H1 (cell line): Measurements from ENCODE around the gene PDZD2. TPM values are rescaled to one million over a fixed set of nuclear protein-coding genes. Genes with fewer than 3 reads are reported as not detected.

ENCODE experiments used
- CTCF ChIA-PET: fragments of 300-600 bp; sonication (Branson Sonifier 250); formaldehyde crosslinking; loops from one replicate; lab custom pipeline; 2021; ENCODE audit not compliant: partially characterized antibody; lab: Charles Lee
- POLR2A ChIA-PET: fragments of 300-600 bp; sonication (Branson Sonifier 250); formaldehyde crosslinking; loops from one replicate; lab custom pipeline; 2021; ENCODE audit warnings: inconsistent platforms; ENCODE audit not compliant: partially characterized antibody; lab: Charles Lee
- DNase-seq, 2 experiments: peaks; one replicate each; pipeline versions ENCODE4 v3.0.0 to v3.0.0-alpha.2; 2010 to 2022; ENCODE audit warnings: low spot score in 2 of 2, low read depth in 1 of 2, mixed read lengths in 1 of 2
- FAIRE-seq: peaks from 2 replicates; lab custom pipeline; 2011; peaks lifted over from hg19 to GRCh38; lab: Jason Lieb, UNC
- H2AFZ ChIP-seq: 2 replicates; pipeline ENCODE4 v1.8.1; 2012; ENCODE audit warnings: low read length, inconsistent platforms
- H2AK5ac ChIP-seq: 2 replicates; pipeline ENCODE4 v1.6.1; 2013; ENCODE audit warnings: low read depth, low read length
- H2BK120ac ChIP-seq: replicated peaks from 2 replicates; pipeline ENCODE3; 2013; ENCODE audit warnings: low read depth, low read length, inconsistent platforms
- H2BK12ac ChIP-seq: 2 replicates; pipeline ENCODE4 v1.6.1; 2013; ENCODE audit warnings: low read depth, low read length
- H2BK15ac ChIP-seq: 2 replicates; pipeline ENCODE4 v1.6.1; 2013; ENCODE audit warnings: low read length
- H2BK20ac ChIP-seq: 2 replicates; pipeline ENCODE4 v1.6.1; 2013; ENCODE audit warnings: low read length
- H2BK5ac ChIP-seq: 2 replicates; pipeline ENCODE4 v1.6.1; 2013; ENCODE audit warnings: low read depth, low read length
- H3K14ac ChIP-seq: 2 replicates; pipeline ENCODE4 v1.6.1; 2013; ENCODE audit warnings: inconsistent platforms; ENCODE audit not compliant: insufficient read length
- H3K18ac ChIP-seq: 2 replicates; pipeline ENCODE4 v1.6.1; 2013; ENCODE audit warnings: low read length; ENCODE audit errors: extremely low read depth
- H3K23ac ChIP-seq: 2 replicates; pipeline ENCODE4 v1.6.1; 2013; ENCODE audit warnings: inconsistent platforms; ENCODE audit not compliant: insufficient read length
- H3K23me2 ChIP-seq: 2 replicates; pipeline ENCODE4 v1.6.1; 2013; ENCODE audit warnings: low read depth, low read length
- H3K27ac ChIP-seq: 2 replicates; pipeline ENCODE4 v1.6.1; 2011; ENCODE audit warnings: low read depth, low read length, inconsistent platforms
- H3K27me3 ChIP-seq, 4 experiments: replicated peaks in 1 of 4; 1 replicate in 1 of 4; 2 replicates in 3 of 4; pipeline versions ENCODE4 v1.6.1 to v1.8.1; 2011 to 2013; ENCODE audit warnings: low read length in 3 of 4, mild to moderate bottlenecking in 3 of 4, inconsistent platforms in 2 of 4, mixed read lengths in 2 of 4, moderate library complexity in 1 of 4; ENCODE audit not compliant: control insufficient read depth in 3 of 4, insufficient read depth in 3 of 4; ENCODE audit errors: extremely low read depth in 1 of 4
- H3K36me3 ChIP-seq, 4 experiments: 2 replicates each; pipeline versions ENCODE4 v1.6.1 to v1.8.1; 2011 to 2013; ENCODE audit warnings: mild to moderate bottlenecking in 4 of 4, low read length in 3 of 4, moderate library complexity in 2 of 4, control low read depth in 1 of 4, inconsistent platforms in 1 of 4; ENCODE audit not compliant: insufficient read depth in 4 of 4, control insufficient read depth in 2 of 4
- H3K4ac ChIP-seq: replicated peaks from 2 replicates; pipeline ENCODE3; 2013; ENCODE audit warnings: low read length, low read depth, mixed read lengths, inconsistent platforms; ENCODE audit not compliant: insufficient read length
- H3K4me1 ChIP-seq, 4 experiments: replicated peaks in 1 of 4; 1 replicate in 1 of 4; 2 replicates in 3 of 4; pipeline versions ENCODE4 v1.6.1 to v1.8.1; 2011 to 2013; ENCODE audit warnings: low read length in 3 of 4, inconsistent platforms in 2 of 4, mixed read lengths in 1 of 4; ENCODE audit not compliant: insufficient read depth in 4 of 4, control insufficient read depth in 3 of 4
- H3K4me2 ChIP-seq, 2 experiments: 2 replicates each; pipeline versions ENCODE4 v1.6.1 to v1.8.1; 2011 to 2013; ENCODE audit warnings: low read depth in 2 of 2, low read length in 2 of 2, control low read depth in 1 of 2, inconsistent platforms in 1 of 2, mild to moderate bottlenecking in 1 of 2; ENCODE audit not compliant: insufficient read depth in 1 of 2
- H3K4me3 ChIP-seq, 4 experiments: fragments of 200-600, 300-600 bp in 1 of 4; sonication (generic), shearing (Covaris generic), sonication (Bioruptor Twin) in 1 of 4; 2 replicates each; pipeline versions ENCODE4 v1.5.1 to v1.8.1; 2011 to 2016; ENCODE audit warnings: low read length in 4 of 4, low read depth in 3 of 4, control low read depth in 2 of 4, inconsistent platforms in 2 of 4, mild to moderate bottlenecking in 2 of 4, mixed read lengths in 1 of 4, moderate library complexity in 1 of 4; ENCODE audit not compliant: insufficient read depth in 2 of 4; ENCODE audit errors: extremely low read depth in 1 of 4
- H3K56ac ChIP-seq: replicated peaks from 2 replicates; pipeline ENCODE3; 2013; ENCODE audit warnings: low read depth, mild to moderate bottlenecking, mixed read lengths, low read length, inconsistent platforms; ENCODE audit not compliant: insufficient read length
- H3K79me1 ChIP-seq: 2 replicates; pipeline ENCODE4 v1.6.1; 2013; ENCODE audit warnings: low read depth, low read length, control low read depth
- H3K79me2 ChIP-seq, 2 experiments: 2 replicates each; pipeline versions ENCODE4 v1.6.1 to v1.8.1; 2012 to 2013; ENCODE audit warnings: low read length in 2 of 2, mild to moderate bottlenecking in 2 of 2, inconsistent platforms in 1 of 2; ENCODE audit not compliant: insufficient read depth in 2 of 2, control insufficient read depth in 1 of 2
- H3K9ac ChIP-seq, 4 experiments: replicated peaks in 1 of 4; 1 replicate in 1 of 4; 2 replicates in 3 of 4; pipeline versions ENCODE4 v1.6.1 to v1.8.1; 2011 to 2013; ENCODE audit warnings: low read depth in 3 of 4, low read length in 3 of 4, control low read depth in 2 of 4, mild to moderate bottlenecking in 2 of 4, moderate library complexity in 2 of 4, inconsistent platforms in 1 of 4; ENCODE audit errors: extremely low read depth in 1 of 4
- H3K9me3 ChIP-seq, 2 experiments: 2 replicates each; pipeline versions ENCODE4 v1.6.1 to v1.8.1; 2012 to 2013; ENCODE audit warnings: mild to moderate bottlenecking in 2 of 2, moderate library complexity in 2 of 2, control low read depth in 1 of 2, inconsistent platforms in 1 of 2, low read depth in 1 of 2, low read length in 1 of 2, mixed read lengths in 1 of 2; ENCODE audit not compliant: insufficient read depth in 2 of 2
- H4K20me1 ChIP-seq, 2 experiments: replicated peaks in 1 of 2; 2 replicates each; pipeline versions ENCODE3 to v1.8.1; 2011 to 2013; ENCODE audit warnings: inconsistent platforms in 2 of 2, low read length in 2 of 2, mild to moderate bottlenecking in 1 of 2; ENCODE audit not compliant: insufficient read depth in 2 of 2, control insufficient read depth in 1 of 2
- H4K5ac ChIP-seq: 2 replicates; pipeline ENCODE4 v1.6.1; 2013; ENCODE audit warnings: low read length, low read depth, mixed read lengths, inconsistent platforms; ENCODE audit not compliant: insufficient read length
- H4K8ac ChIP-seq: 2 replicates; pipeline ENCODE4 v1.8.0; 2013; ENCODE audit warnings: mild to moderate bottlenecking, moderate library complexity, low read length, inconsistent platforms; ENCODE audit not compliant: insufficient read depth; ENCODE audit errors: extremely low read depth
- H4K91ac ChIP-seq: replicated peaks from 2 replicates; pipeline ENCODE3; 2013; ENCODE audit warnings: low read length, mixed read lengths, inconsistent platforms; ENCODE audit not compliant: insufficient read length
- KDM4A ChIP-seq: IDR thresholded peaks from one replicate; pipeline ENCODE4 v1.7.1; 2012; ENCODE audit warnings: low read depth, mild to moderate bottlenecking, moderate library complexity, low read length, inconsistent platforms; ENCODE audit not compliant: severe bottlenecking
- WGBS, 2 experiments: shearing (Covaris generic) in 1 of 2; methylation state at CpG; one replicate each; pipeline versions ENCODE4 v1.1.6 to v1.1.7; 2013 to 2015; ENCODE audit warnings: low lambda C conversion rate in 2 of 2, mixed read lengths in 2 of 2, inconsistent platforms in 1 of 2, low coverage in 1 of 2, missing lambda C conversion rate in 1 of 2; ENCODE audit not compliant: insufficient replicate concordance in 2 of 2, insufficient coverage in 1 of 2, insufficient read length in 1 of 2; ENCODE audit errors: extremely low coverage in 1 of 2, missing lambda C conversion rate in 1 of 2; 5-methylcytosine and 5-hydroxymethylcytosine counted together
- polyA plus RNA-seq, 7 experiments: library from polyadenylated mRNA; depleted of rRNA in 3 of 7; stranded (reverse) in 5 of 7; unstranded in 2 of 7; fragments of >200 nt in 5 of 7; fragments of 200-250 nt in 2 of 7; gene quantifications; 1 replicate in 5 of 7; 2 replicates in 1 of 7; 4 replicates in 1 of 7; pipeline versions ENCODE4 v1.2.1 to v1.2.3, GENCODE V29; 2011 to 2013; ENCODE audit warnings: missing spikeins in 2 of 7, mixed read lengths in 2 of 7
- total RNA-seq: library from RNA; stranded (reverse); fragmentation: NEBNext Ultra II Directional; extraction: Animal tissue kit (Norgen Biotek cat#: 25700); gene quantifications from 2 replicates; pipeline ENCODE4 v1.2.1, GENCODE V29; 2021

PDZD2 gene
- total and polyA plus RNA-seq, 2 of the 8 experiments (the other 6 are each of a cell fraction or from before 2014, with no cell fraction given) = 1.2 to 6.8 TPM

DNA sequence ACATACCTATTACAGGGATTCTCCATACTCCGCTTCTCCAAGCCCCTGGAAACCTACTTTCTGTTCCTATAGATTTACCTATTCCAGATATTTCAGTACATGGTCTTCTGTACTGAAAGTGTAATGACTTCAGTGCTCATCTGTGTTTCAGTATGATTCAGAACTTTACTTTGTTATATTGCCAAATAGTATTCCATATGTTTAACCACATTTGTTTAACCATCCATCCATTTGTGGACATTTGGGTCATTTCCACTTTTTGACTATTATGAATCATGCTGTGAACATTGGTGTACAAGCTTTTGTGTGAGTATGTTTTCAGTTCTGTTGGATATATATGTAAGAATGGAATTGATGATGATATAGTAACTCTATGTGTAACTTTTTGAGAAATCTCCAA, 188.9 kb downstream of the PDZD2 start:
- no peak for TF ChIP-seq KDM4A
- CTCF ChIA-PET = interaction anchor here (0.7 to 6.6 kb wide), 6 partner anchors 19 to 264 kb away, joined by 3 to 68 read pairs (median 6); no protein-coding TSS in a partner anchor

More for the DNA sequence above, 188.9 kb downstream of the PDZD2 start:
- no peak overlapping the region for H4K8ac ChIP-seq
- FAIRE-seq (no peak), DNase-seq (no peak)
- H3K4me2 ChIP-seq = no peak overlapping the region
- no peaks in the 10 kb centered on the region for H3K79me2 ChIP-seq
- H3K23me2 ChIP-seq = no peaks in the 10 kb centered on the region
- H3K9me3 ChIP-seq = 0 out of 4 replicates have a peak, but pooled peaks cover 0 to 4% of the 10 kb centered on the region in 2 experiments
- H4K5ac ChIP-seq = no peak overlapping the region
- H3K79me1 ChIP-seq = no peaks in the 10 kb centered on the region
- no peak overlapping the region for H3K56ac ChIP-seq
- no peak overlapping the region for H3K9ac ChIP-seq
- H2BK15ac ChIP-seq = no peak overlapping the region
- no peak overlapping the region for H4K91ac ChIP-seq
- H2AFZ ChIP-seq = no peak overlapping the region
- no peaks in the 10 kb centered on the region for H3K4me1 ChIP-seq
- H2BK12ac ChIP-seq = no peak overlapping the region
- H2BK20ac ChIP-seq = no peak overlapping the region
- H3K27me3 ChIP-seq = no peaks in the 10 kb centered on the region
- no peak overlapping the region for H3K14ac ChIP-seq
- H3K23ac ChIP-seq = no peak overlapping the region
- H3K18ac ChIP-seq = no peak overlapping the region
- no peak overlapping the region for H2AK5ac ChIP-seq
- no peak overlapping the region for H3K4ac ChIP-seq
- no peak overlapping the region for H2BK120ac ChIP-seq
- H3K4me3 ChIP-seq = no peak overlapping the region
- H2BK5ac ChIP-seq = no peak overlapping the region
- H3K36me3 ChIP-seq = no peaks in the 10 kb centered on the region
- POLR2A ChIA-PET = no interaction called here
- no peaks in the 10 kb centered on the region for H4K20me1 ChIP-seq
- H3K27ac ChIP-seq = no peak overlapping the region
- WGBS, 2 experiments = 94% methylated on average over 1 of the region's 1 CpG; no CpG with 5 or more reads in 1 of the 2 experiments
